A549 (cell line): Measurements from ENCODE around the gene CELA3B. TPM values are rescaled to one million over a fixed set of nuclear protein-coding genes. Genes with fewer than 3 reads are reported as not detected.
A peak's percentile ranks its signal among the peaks of the same experiment; 100 is the strongest.
"Not testable (repeated sequence)": the region's sequence is repeated elsewhere in the genome, so short reads cannot be mapped to it uniquely, and the experiment has no call there.

ENCODE experiments used
- ATAC-seq, 2 experiments: fragments of 200-7000 bp in 1 of 2; fragments of >200 bp in 1 of 2; cut with Nextera tagmentation in 1 of 2; cut with Tn5 transposase in 1 of 2; 3 replicates each; pipeline versions ENCODE4 v1.8.0 to v1.9.1; 2018 to 2020; ENCODE audit warnings: mild to moderate bottlenecking in 1 of 2, moderate library complexity in 1 of 2
- CTCF ChIA-PET: fragments of 300-600 bp; sonication (Branson Sonifier 250); formaldehyde crosslinking; extraction: SDS; loops from one replicate; lab custom pipeline; 2021; ENCODE audit warnings: antibody characterized with exemption, inconsistent platforms; lab: Yijun Ruan, JAX
- POLR2A ChIA-PET: fragments of 350-600 bp; formaldehyde crosslinking; extraction: SDS; loops from one replicate; lab custom pipeline; 2021; ENCODE audit warnings: antibody characterized with exemption, inconsistent platforms; lab: Yijun Ruan, JAX
- DNase-seq, 2 experiments: peaks; one replicate each; pipeline versions ENCODE4 v3.0.0 to v3.0.0-alpha.2; 2011 to 2016; ENCODE audit warnings: low read depth in 1 of 2, low spot score in 1 of 2
- FAIRE-seq: peaks from 2 replicates; lab custom pipeline; 2011; peaks lifted over from hg19 to GRCh38; lab: Jason Lieb, UNC
- H3K27ac ChIP-seq, 2 experiments: fragments of >200 bp; sonication (Bioruptor Twin); formaldehyde crosslinking; 3 replicates each; pipeline ENCODE4 v1.5.1; 2016 to 2017
- H3K4me1 ChIP-seq: fragments of >200 bp; sonication (Bioruptor Twin); formaldehyde crosslinking; 3 replicates; pipeline ENCODE4 v1.6.1; 2016
- H3K4me2 ChIP-seq: fragments of >200 bp; sonication (Bioruptor Twin); formaldehyde crosslinking; 3 replicates; pipeline ENCODE4 v1.6.1; 2016
- H3K4me3 ChIP-seq: fragments of >200 bp; sonication (Bioruptor Twin); formaldehyde crosslinking; 3 replicates; pipeline ENCODE4 v1.5.1; 2016
- H3K9me3 ChIP-seq: fragments of >200 bp; sonication (Bioruptor Twin); formaldehyde crosslinking; 3 replicates; pipeline ENCODE4 v1.6.1; 2016
- BHLHE40 ChIP-seq: IDR thresholded peaks from 2 replicates; pipeline ENCODE4 v1.6.1; 2012; ENCODE audit warnings: low read depth, low read length, inconsistent platforms
- CBX8 ChIP-seq: fragments of 200-600 bp; sonication (generic); IDR thresholded peaks from 2 replicates; pipeline ENCODE4 v1.6.1; 2016
- CEBPB ChIP-seq, 2 experiments: fragments of >200 bp in 1 of 2; sonication (Bioruptor Twin) in 1 of 2; formaldehyde crosslinking in 1 of 2; IDR thresholded peaks; 2 replicates each; pipeline ENCODE4 v1.6.1; 2012 to 2016
- CHD4 ChIP-seq: fragments of 200-600 bp; sonication (generic); IDR thresholded peaks from 2 replicates; pipeline ENCODE4 v1.6.1; 2016; ENCODE audit warnings: antibody characterized with exemption, mild to moderate bottlenecking, borderline replicate concordance
- EHMT2 ChIP-seq: fragments of 200-600 bp; sonication (generic); IDR thresholded peaks from 2 replicates; pipeline ENCODE4 v1.6.1; 2016; ENCODE audit warnings: antibody characterized with exemption, low read depth, mild to moderate bottlenecking, moderate library complexity
- EP300 ChIP-seq, 2 experiments: fragments of >200 bp; sonication (Bioruptor Twin); formaldehyde crosslinking; IDR thresholded peaks; 2 replicates in 1 of 2; 3 replicates in 1 of 2; pipeline ENCODE4 v1.6.1; 2016 to 2017
- FOXS1 ChIP-seq: fragments of 250-450 bp; sonication (Bioruptor Pico); IDR thresholded peaks from 2 replicates; pipeline ENCODE4 v1.5.0; 2020; ENCODE audit warnings: mild to moderate bottlenecking, moderate library complexity
- GATA3 ChIP-seq: IDR thresholded peaks from 2 replicates; pipeline ENCODE4 v1.6.1; 2012; ENCODE audit warnings: borderline replicate concordance
- JUN ChIP-seq, 2 experiments: fragments of >200 bp; sonication (Bioruptor Twin); formaldehyde crosslinking; IDR thresholded peaks; 2 replicates in 1 of 2; 3 replicates in 1 of 2; pipeline ENCODE4 v1.6.1; 2016 to 2017
- JUNB ChIP-seq: fragments of >200 bp; sonication (Bioruptor Twin); formaldehyde crosslinking; IDR thresholded peaks from 2 replicates; pipeline ENCODE4 v1.6.1; 2016
- RAD21 ChIP-seq, 2 experiments: fragments of >200 bp in 1 of 2; sonication (Bioruptor Twin) in 1 of 2; formaldehyde crosslinking in 1 of 2; IDR thresholded peaks in 1 of 2; conservative IDR thresholded peaks in 1 of 2; 2 replicates in 1 of 2; 3 replicates in 1 of 2; pipeline ENCODE4 v1.6.1; 2012 to 2018; ENCODE audit warnings: inconsistent platforms in 1 of 2
- RNF2 ChIP-seq: fragments of 200-600 bp; sonication (generic); IDR thresholded peaks from 2 replicates; pipeline ENCODE4 v1.6.1; 2016; ENCODE audit warnings: low read depth, mild to moderate bottlenecking, antibody characterized with exemption, moderate library complexity, borderline replicate concordance
- SMC3 ChIP-seq: fragments of >200 bp; sonication (Bioruptor Twin); formaldehyde crosslinking; IDR thresholded peaks from 3 replicates; pipeline ENCODE4 v1.6.1; 2018; ENCODE audit warnings: inconsistent platforms
- SREBF2 ChIP-seq: fragments of 450-650 bp; IDR thresholded peaks from 2 replicates; pipeline ENCODE4 v1.6.1; 2014; ENCODE audit warnings: mild to moderate bottlenecking, moderate library complexity
- TFCP2L1 ChIP-seq: fragments of 250-450 bp; sonication (Bioruptor Pico); IDR thresholded peaks from 2 replicates; pipeline ENCODE4 v1.5.0; 2021; ENCODE audit warnings: mild to moderate bottlenecking
- TP53 ChIP-seq: fragments of 250-450 bp; sonication (Bioruptor Pico); IDR thresholded peaks from 2 replicates; pipeline ENCODE4 v1.5.0; 2021; ENCODE audit warnings: mild to moderate bottlenecking, moderate library complexity
- ZC3H11A ChIP-seq: fragments of 450-650 bp; IDR thresholded peaks from 2 replicates; pipeline ENCODE4 v1.6.1; 2014; ENCODE audit warnings: antibody characterized with exemption, mild to moderate bottlenecking
- ZFP36 ChIP-seq: fragments of 450-650 bp; IDR thresholded peaks from 2 replicates; pipeline ENCODE4 v1.6.1; 2014; ENCODE audit warnings: borderline replicate concordance; ENCODE audit not compliant: partially characterized antibody
- ZSCAN20 ChIP-seq: fragments of 250-450 bp; sonication (Bioruptor Pico); IDR thresholded peaks from 2 replicates; pipeline ENCODE4 v1.8.0; 2022; ENCODE audit warnings: mild to moderate bottlenecking, moderate library complexity
- WGBS: methylation state at CpG from one replicate; pipeline ENCODE4 v1.1.6; 2017; ENCODE audit errors: missing lambda C conversion rate; 5-methylcytosine and 5-hydroxymethylcytosine counted together
- polyA plus RNA-seq, 4 experiments: library from polyadenylated mRNA; depleted of rRNA in 3 of 4; stranded (reverse); fragments of >200 nt; fragmentation: RNase III in 1 of 4; extraction: RNeasy Plus Mini Kit Qiagen cat#74134 plus additional on column Dnase treatment in 1 of 4; gene quantifications; 2 replicates in 3 of 4; 3 replicates in 1 of 4; pipeline ENCODE4 v1.2.3, GENCODE V29; 2011 to 2017
- TF ChIP-seq, protein P1 (sequence below): fragments of 200-600 bp; sonication (generic); IDR thresholded peaks from 2 replicates; pipeline ENCODE4 v1.6.1; 2016; ENCODE audit warnings: antibody characterized with exemption, mild to moderate bottlenecking, moderate library complexity
- TF ChIP-seq, protein P2 (sequence below): fragments of 150-350 bp; IDR thresholded peaks from 2 replicates; pipeline ENCODE4 v1.6.1; 2014; ENCODE audit warnings: low read depth, mild to moderate bottlenecking, low read length
- TF ChIP-seq, protein P3 (sequence below): fragments of >200 bp; sonication (Bioruptor Twin); formaldehyde crosslinking; IDR thresholded peaks from 3 replicates; pipeline ENCODE4 v1.5.1; 2016

Gene CELA3B
- polyA plus RNA-seq, 2 of the 4 experiments (the other 2 are of a cell fraction), result not detected

DNA sequence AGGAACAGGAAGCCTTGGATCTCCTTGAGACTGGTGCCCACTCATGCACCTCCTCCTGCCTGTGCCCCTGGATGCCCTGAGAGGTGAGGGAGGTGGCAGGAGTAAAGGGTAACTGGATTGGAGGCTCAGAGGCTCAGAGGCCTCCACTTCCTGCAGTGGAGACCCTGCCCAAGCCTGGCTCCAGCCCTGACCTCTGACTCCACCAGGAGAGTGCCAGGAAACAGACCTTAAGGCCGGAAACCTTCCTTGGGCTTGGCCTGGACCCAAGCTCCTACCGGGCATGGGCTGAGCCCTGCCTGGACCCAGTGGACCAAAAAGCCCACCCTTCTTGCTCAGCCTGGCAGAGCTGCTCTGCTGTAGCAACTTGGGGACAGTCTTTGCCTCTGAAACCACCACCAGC lies 15.0 kb upstream of the CELA3B start (continued):
- TF ChIP-seq, protein P1, sequence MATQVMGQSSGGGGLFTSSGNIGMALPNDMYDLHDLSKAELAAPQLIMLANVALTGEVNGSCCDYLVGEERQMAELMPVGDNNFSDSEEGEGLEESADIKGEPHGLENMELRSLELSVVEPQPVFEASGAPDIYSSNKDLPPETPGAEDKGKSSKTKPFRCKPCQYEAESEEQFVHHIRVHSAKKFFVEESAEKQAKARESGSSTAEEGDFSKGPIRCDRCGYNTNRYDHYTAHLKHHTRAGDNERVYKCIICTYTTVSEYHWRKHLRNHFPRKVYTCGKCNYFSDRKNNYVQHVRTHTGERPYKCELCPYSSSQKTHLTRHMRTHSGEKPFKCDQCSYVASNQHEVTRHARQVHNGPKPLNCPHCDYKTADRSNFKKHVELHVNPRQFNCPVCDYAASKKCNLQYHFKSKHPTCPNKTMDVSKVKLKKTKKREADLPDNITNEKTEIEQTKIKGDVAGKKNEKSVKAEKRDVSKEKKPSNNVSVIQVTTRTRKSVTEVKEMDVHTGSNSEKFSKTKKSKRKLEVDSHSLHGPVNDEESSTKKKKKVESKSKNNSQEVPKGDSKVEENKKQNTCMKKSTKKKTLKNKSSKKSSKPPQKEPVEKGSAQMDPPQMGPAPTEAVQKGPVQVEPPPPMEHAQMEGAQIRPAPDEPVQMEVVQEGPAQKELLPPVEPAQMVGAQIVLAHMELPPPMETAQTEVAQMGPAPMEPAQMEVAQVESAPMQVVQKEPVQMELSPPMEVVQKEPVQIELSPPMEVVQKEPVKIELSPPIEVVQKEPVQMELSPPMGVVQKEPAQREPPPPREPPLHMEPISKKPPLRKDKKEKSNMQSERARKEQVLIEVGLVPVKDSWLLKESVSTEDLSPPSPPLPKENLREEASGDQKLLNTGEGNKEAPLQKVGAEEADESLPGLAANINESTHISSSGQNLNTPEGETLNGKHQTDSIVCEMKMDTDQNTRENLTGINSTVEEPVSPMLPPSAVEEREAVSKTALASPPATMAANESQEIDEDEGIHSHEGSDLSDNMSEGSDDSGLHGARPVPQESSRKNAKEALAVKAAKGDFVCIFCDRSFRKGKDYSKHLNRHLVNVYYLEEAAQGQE, result no peak
- TF ChIP-seq ZC3H11A (no peak), JUNB (no peak), TFCP2L1 (no peak)

DNA sequence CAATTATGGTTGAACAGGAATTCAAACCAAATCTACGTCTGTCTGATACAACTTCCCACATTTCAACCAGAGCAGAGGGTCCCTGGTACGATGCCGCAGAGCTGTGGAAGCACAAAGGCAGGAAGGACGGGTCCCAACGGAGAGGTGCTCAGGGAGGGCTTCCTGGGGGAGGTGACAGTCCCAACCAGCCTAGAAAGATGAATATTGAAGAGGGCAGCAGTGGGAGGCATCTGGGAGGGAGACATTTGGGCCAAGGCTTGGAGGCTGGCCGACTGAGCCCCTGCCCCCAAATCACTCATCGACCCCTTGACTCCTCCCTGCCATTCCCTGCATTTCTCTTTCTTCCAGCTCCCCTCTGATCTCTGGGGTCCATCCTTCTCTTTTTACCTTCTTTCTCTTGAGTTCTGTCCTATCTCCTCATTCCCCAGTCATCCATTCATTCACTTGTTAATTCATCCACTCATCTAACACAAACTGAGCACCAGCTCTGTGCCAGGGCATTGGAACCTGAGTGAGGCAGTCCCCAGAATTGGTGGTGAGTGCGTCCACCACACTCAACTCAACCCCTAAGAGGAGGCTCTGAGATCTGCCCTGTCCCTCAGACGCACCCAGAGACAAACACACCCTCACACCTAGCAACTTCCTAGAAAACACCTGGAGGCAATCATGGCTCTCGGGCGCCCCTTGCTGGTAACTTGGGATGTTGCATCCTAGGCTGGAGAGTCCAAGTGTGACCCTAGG lies 13.2 kb upstream of the CELA3B start:
- FAIRE-seq, result no peak
- POLR2A ChIA-PET, result no interaction called here
- H3K4me2 ChIP-seq, result no peak overlapping the region

DNA sequence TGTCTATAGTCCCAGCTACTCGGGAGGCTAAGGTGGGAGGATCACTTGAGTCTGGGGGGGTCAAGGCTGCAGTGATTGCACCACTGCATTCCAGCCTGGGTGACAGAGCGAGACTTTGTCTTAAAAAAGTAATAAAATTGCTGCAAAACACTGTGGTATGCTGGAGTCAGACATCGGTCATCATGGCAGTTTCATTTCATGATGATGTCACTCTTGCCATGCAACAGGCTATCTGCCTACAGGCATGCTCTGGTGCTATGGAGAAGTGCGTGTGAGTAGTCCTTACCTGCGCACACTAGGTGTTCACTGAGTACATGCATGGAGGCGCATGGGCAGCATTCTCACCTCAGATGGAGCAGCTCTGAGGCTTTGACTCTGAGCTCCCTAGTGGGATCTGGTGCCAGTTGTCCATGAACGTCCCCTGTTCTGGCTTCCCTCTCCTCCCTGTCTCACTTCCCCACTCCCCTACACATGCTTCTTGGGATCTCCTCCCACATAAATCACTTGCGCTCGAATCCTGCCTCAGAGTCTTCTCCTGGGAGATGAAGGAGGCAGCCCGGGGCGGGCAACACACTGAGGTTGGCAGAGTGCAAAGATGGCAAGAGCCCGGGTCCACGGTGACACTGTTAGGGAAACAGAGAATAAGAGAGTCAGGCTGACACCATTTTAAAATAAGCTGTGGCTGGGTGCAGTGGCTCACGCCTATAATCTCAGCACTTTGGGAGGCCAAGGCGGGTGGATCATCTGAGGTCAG lies 10.4 kb upstream of the CELA3B start:
- WGBS, result 78% methylated on average over 15 of the region's 15 CpGs
- Histone ChIP-seq H3K27ac (peak overlapping the region in 1 of 2 experiments; percentile 32; a peak in 1 of 6 replicates), H3K4me1 (peaks cover 10% of the 10 kb centered on the region; the same call in 1 of the 3 replicates), H3K4me3 (no peak overlapping the region), H3K4me2 (no peak overlapping the region), H3K9me3 (no peaks in the 10 kb centered on the region)
- POLR2A ChIA-PET, result no interaction called here
- TF ChIP-seq CEBPB (IDR thresholded peaks at IDR 0.05), result peak in 1 of 2 experiments; percentile 26; a peak in 1 of 4 replicates
- TF ChIP-seq CBX8, result no peak
- FAIRE-seq (no peak), ATAC-seq (no peak), DNase-seq (peak in 1 of 2 experiments; percentile 11)
- CTCF ChIA-PET, result interaction anchor here (0.6 to 1.2 kb wide), 2 partner anchors 170 to 454 kb away, joined by 3 read pairs; no protein-coding TSS in a partner anchor

More for the DNA sequence above, 13.2 kb upstream of the CELA3B start:
- peaks cover 10% of the 10 kb centered on the region; the same call in 1 of the 3 replicates for H3K4me1 ChIP-seq
- TF ChIP-seq, protein P2, sequence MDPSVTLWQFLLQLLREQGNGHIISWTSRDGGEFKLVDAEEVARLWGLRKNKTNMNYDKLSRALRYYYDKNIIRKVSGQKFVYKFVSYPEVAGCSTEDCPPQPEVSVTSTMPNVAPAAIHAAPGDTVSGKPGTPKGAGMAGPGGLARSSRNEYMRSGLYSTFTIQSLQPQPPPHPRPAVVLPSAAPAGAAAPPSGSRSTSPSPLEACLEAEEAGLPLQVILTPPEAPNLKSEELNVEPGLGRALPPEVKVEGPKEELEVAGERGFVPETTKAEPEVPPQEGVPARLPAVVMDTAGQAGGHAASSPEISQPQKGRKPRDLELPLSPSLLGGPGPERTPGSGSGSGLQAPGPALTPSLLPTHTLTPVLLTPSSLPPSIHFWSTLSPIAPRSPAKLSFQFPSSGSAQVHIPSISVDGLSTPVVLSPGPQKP, result no peak
- no peak for TF ChIP-seq ZSCAN20
- no peak for TF ChIP-seq SREBF2
- no peak for TF ChIP-seq BHLHE40
- TF ChIP-seq, protein P3, sequence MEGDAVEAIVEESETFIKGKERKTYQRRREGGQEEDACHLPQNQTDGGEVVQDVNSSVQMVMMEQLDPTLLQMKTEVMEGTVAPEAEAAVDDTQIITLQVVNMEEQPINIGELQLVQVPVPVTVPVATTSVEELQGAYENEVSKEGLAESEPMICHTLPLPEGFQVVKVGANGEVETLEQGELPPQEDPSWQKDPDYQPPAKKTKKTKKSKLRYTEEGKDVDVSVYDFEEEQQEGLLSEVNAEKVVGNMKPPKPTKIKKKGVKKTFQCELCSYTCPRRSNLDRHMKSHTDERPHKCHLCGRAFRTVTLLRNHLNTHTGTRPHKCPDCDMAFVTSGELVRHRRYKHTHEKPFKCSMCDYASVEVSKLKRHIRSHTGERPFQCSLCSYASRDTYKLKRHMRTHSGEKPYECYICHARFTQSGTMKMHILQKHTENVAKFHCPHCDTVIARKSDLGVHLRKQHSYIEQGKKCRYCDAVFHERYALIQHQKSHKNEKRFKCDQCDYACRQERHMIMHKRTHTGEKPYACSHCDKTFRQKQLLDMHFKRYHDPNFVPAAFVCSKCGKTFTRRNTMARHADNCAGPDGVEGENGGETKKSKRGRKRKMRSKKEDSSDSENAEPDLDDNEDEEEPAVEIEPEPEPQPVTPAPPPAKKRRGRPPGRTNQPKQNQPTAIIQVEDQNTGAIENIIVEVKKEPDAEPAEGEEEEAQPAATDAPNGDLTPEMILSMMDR, result peak; percentile 66
- no peak for TF ChIP-seq FOXS1 (CRISPR knock-in tag)
- no peak for TF ChIP-seq GATA3
- TF ChIP-seq RNF2, result no peak
- no peak for TF ChIP-seq EHMT2
- TF ChIP-seq CEBPB (IDR thresholded peaks at IDR 0.05), result no peak
- TF ChIP-seq SMC3, result peak; percentile 81
- TF ChIP-seq EP300 (IDR thresholded peaks at IDR 0.05), result no peak
- TF ChIP-seq TP53 (CRISPR knock-in tag), result no peak
- TF ChIP-seq RAD21 (conservative IDR thresholded peaks at IDR 0.05 in 1 of 2, IDR thresholded peaks at IDR 0.05 in 1 of 2), result peak; percentile 88 to 90
- no peak for TF ChIP-seq ZC3H11A
- peak; percentile 22 for TF ChIP-seq ZFP36
- no peak for TF ChIP-seq CHD4
- TF ChIP-seq JUN (IDR thresholded peaks at IDR 0.05), result no peak
- TF ChIP-seq, all 56 proteins: peak for 4
- CTCF ChIA-PET, result interaction anchor here (0.5 to 2.9 kb wide), 34 partner anchors 8 to 450 kb away, joined by 3 to 21 read pairs (median 4); partner anchors contain the start of gene HSPG2
- ATAC-seq, result peak; percentile 97
- Histone ChIP-seq H3K4me3 (no peak overlapping the region), H3K9me3 (no peaks in the 10 kb centered on the region), H3K27ac (peak overlapping the region in 1 of 2 experiments; percentile 49; a peak in 2 of 6 replicates)
- peak; percentile 48 to 66 for DNase-seq
- WGBS, result 65% methylated on average over 10 of the region's 11 CpGs

DNA sequence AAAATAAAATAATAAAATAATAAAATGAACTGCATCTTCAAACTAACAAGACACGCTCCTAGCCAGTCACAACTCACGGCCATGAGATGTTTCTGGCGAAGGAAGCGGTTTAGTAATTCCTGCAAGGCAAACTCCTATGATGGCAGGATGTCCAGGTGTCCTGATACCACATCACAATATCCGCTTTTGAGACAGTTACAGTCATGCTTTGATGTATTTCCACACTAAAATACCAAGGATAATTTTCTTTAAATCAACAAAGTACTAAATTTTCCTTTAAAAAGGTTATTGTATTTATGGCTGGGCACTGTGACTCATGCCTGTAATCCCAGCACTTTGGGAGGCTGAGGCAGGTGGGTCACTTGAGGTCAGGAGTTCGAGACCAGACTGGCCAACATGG lies 9.6 kb upstream of the CELA3B start:
- H3K4me3 ChIP-seq, FAIRE-seq, DNase-seq, H3K9me3 ChIP-seq, ATAC-seq, H3K4me1 ChIP-seq, H3K4me2 ChIP-seq, POLR2A ChIA-PET, H3K27ac ChIP-seq: not testable (repeated sequence)
- CTCF ChIA-PET, result interaction anchor here (1.2 kb wide), 1 partner anchor 453 kb away, joined by 3 read pairs; no protein-coding TSS in a partner anchor
- 80% methylated on average over 5 of the region's 6 CpGs for WGBS
